NOMO-1 treated with dmso at 0.1 percent for 144 hours (cell line): ENCODE results near the gene FSCN2.
"Not testable (repeated sequence)": the region's sequence is repeated elsewhere in the genome, so short reads cannot be mapped to it uniquely, and the experiment has no call there.

Experiments
- DNase-seq: peaks from one replicate; lab custom pipeline; 2025; ENCODE audit not compliant: unreplicated experiment; lab: John Stamatoyannopoulos, UW

Gene FSCN2

GRCh38 chr17:81524039-81524864, 3.9 kb upstream of the FSCN2 start:
- no peak for DNase-seq

- DNase-seq, result no peak
These were observed 3.4 kb upstream of the FSCN2 start for GRCh38 chr17:81524865-81525159.

- DNase-seq, result no peak
These were observed 1.3 kb upstream of the FSCN2 start for GRCh38 chr17:81526662-81527571.

GRCh38 chr17:81528384-81528650, 140 bp downstream of the FSCN2 start:
- no peak for DNase-seq

- no peak for DNase-seq
These were observed 667 bp downstream of the FSCN2 start for GRCh38 chr17:81528651-81529436.

DNA sequence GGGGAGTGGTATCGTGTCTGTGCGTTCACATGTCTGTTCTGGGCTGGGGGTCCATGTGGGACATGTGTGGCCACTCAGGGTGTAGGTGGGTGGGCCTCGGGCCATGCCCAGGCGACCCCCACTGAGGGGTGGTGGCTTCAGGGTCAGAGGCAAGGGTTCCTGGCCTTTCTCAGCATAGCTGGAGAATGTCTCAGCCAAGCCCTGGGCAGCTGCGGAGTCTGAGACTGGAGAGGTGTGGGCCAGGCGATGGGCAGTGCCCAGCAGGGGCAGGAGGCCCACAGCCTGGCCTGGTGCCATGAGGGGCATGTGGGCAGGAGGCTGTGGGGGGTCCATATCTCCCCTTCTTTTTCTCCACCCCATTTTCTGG, 1.2 kb downstream of the FSCN2 start:
- DNase-seq, result no peak

GRCh38 chr17:81531013-81531412, 2.8 kb downstream of the FSCN2 start:
- DNase-seq, result not testable (repeated sequence)

DNA sequence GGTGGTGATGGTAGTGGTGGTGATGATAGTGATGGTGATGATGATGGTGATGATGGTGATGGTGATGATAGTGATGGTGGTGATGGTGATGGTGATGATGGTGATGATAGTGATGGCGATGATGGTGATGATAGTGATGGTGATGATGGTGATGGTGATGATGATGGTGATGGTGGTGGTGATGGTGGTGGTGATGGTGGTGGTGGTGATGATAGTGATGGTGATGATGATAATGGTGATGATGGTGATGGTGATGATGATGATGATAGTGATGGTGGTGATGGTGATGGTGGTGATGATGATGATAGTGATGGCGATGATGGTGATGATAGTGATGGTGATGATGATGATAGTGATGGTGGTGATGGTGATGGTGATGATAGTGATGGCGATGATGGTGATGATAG, 3.8 kb downstream of the FSCN2 start:
- DNase-seq, result not testable (repeated sequence)

DNA sequence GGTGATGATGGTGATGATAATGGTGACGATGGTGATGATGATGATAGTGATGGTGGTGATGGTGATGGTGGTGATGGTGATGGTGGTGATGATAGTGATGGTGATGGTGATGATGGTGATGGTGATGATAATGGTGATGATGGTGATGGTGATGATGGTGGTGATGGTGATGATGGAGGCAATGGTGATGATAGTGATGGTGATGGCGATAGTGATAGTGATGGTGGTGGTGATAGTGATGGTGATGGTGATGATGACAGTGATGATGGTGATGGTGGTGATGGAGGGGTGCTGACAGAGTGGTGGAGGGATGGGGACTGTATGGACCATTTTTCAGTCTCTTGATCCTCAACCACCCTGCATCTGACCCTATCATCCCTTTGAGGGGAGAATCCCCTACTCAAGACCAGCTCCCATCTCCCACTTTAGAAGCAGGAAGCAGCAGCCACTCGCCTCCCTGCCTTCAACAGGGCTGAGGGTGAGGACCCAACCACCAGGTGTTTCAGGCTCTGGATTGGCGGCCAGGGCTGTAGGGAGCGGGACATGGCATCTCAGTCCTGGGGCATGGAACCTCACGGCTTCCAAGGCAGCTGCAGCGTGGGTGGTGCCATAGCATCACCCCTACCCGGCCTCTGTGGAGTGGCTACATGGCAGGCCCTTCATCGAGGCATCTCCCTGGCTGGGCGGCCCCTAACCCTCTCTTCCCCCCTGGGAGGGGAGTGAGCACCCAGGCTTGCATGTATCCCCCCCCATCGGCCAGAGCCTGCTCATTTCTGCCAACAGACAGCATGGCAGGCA, 4.5 kb downstream of the FSCN2 start:
- DNase-seq, result no peak

DNA sequence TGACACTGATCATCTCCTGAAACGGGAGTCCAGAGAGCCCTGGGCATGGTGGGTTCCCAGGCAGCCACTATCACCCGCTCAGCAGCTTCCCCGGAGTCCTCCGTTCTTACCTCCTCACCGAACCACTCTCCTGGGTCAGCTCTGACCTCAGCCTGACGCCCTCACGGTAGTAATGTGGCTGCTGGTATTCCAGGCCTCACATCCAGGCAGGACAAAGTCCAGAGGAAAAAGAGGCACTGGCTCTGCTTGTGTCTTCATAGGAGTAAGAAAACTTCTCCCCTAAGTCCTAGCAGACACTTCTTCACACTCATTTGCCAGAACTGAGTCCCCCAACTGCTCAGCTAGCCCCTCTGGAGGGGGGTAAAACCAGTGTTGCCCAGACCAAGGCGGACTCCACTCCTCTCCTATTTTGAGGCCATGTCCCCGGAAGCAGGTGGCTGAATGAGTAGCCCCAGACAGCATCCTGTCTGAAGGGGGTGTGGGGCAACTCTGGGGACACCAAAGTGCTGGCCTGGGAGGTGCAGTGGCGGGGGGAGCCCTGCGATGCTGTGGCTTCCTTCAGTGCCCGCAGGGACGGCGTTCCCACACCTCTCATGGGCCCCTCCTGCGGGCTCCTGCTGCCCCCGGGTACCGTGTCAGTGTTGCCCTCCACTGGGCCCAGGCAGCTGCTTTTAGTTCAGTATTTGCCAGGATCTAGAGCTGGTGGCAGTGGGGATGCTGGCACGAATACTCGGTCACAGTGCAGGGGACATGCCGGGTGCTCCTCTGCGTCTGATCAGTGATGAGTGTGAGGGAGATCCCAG, 5.4 kb downstream of the FSCN2 start:
- no peak for DNase-seq

GRCh38 chr17:81534157-81535006, 6.2 kb downstream of the FSCN2 start:
- no peak for DNase-seq

GRCh38 chr17:81535007-81535328, 6.8 kb downstream of the FSCN2 start:
- no peak for DNase-seq

DNA sequence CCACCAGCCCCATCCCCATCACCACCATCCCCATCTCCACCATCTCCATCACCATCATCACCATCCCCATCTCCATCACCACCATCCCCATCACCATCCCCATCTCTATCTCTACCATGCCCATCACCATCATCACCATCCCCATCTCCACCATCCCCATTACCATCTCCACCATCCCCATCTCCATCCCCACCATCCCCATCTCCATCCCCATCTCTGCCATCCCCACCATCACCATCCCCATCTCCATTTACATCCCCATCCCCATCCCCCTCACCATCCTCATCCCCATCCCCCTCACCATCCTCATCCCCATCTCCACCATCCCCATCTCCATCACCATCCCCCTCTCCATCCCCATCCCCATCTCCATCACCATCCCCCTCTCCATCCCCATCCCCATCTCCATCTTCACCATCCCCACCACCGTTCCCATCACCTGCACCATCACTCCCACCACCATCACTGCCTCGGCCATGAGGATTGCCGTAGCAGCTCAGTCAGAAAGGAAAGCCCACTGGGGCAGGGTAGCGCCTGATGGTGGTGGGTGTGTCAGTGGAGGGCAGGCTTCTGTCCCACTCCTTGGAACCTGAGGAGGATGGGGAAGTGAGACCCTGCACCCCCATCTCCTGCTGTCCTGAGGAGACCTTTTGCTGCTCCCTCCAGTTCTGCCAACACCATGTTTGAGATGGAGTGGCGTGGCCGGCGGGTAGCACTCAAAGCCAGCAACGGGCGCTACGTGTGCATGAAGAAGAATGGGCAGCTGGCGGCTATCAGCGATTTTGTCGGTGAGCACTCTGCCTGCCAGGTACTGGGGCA, 7.5 kb downstream of the FSCN2 start:
- no peak for DNase-seq

- DNase-seq, result no peak
These were observed 8.4 kb downstream of the FSCN2 start for GRCh38 chr17:81536299-81537290.

DNA sequence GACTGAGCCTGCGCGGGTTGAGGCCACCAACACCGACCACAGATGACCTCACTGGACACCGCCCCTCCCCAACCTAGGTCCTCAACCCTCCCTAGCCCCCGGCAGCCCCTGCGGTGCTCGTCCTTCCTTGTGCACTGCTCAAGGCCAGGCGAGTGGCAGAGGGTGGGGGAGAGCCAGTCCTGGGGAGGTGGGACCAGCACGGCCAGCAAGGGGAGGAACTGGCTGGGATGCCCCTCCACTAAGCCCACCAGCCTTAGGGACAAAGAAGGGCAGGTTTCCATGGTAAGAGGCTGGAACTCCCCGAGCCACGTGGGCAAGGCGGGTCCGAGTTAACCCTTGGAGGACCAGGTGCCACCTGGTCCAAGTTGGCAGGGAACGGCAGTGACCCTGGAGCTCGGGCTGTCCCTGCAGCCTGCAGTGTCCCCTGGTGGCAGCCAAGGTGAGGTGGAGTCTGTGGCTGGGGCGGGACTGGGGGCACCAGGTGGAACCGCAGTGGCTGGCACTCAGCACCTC, 9.2 kb downstream of the FSCN2 start:
- DNase-seq, result no peak

GRCh38 chr17:81537856-81538555, 9.8 kb downstream of the FSCN2 start:
- DNase-seq, result no peak
